HG02938 (cell line): ENCODE data around the gene RXYLT1.
"Not testable (repeated sequence)": the region's sequence is repeated elsewhere in the genome, so short reads cannot be mapped to it uniquely, and the experiment has no call there.

Source experiments
- ATAC-seq: cut with Tn5 transposase; IDR thresholded peaks from one replicate; pipeline ENCODE4 v1.9.1; 2021; ENCODE audit warnings: mild to moderate bottlenecking, moderate library complexity; ENCODE audit not compliant: unreplicated experiment

RXYLT1 gene

DNA sequence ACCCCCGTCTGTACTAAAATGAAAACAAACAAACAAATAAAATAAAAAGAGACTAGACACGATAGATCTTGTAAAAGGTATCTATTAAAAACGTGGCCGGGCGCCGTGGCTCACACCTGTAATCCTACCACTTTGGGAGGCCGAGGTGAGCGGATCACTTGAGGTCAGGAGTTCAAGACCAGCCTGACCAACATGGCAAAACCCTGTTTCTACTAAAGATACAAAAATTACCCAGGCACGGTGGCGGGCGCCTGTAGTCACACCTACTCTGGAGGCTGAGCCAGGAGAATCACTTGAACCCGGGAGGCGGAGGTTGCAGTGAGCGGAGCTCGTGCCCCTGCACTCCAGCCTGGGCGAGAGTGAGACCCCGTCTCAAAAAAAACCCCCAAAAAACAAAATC, 63.0 kb downstream of the RXYLT1 start:
- ATAC-seq = not testable (repeated sequence)

DNA sequence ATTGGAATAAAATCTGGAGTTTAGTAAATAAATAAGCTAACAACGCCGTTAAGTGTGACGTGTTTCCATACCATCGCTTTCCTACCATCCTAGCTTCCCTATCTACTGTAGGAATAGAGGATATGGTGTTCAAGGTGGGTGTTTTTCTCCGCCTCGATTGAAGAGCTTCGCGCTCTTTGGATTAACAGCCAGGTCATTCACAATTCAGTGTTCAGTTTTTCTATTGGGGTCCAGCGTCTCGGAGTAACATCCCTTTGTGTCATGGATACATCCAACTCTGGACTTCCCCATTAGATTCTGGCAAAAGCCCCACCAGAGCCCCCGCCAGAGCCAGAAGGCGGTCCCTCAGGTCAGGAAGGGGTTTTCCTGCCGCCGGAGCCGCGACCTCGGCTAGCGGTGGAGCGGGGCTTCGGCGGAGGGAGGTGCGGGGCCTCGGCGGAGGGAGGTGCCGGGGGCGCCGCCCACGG, 63.6 kb downstream of the RXYLT1 start:
- ATAC-seq = no peak

DNA sequence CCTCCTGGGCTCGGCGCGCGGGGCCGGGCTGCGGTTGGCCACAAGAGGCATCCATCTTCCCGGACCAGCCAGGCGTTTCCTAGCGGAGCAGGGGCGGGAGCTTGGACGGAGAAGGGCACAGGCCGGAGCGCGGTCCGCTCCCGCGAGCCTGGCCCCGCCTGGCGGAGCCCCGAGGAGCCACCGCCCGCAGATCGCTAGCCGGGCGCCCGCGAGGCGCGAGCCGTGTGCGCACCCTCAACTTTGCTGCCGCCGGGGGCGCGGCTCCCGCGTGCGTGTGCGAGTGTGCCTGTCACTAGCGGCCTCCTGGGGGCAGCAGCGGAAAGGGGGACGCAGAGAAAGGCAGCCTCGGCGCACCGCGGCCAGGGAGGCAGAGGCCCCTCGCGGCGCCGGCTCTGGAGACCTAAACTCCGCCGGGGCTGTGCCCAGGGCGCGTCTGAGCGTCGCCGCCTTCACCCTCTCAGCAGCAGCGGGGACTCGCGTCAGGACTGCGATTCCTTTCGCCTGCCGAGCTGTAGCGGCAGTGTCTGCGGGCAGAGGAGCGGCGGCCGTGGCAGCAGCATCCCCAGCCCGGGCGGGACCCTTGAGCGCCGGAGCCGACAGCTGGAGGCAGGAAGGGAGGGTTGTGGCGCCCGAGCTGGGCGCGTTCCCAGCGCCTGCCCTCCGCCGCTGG, 64.1 kb downstream of the RXYLT1 start:
- ATAC-seq = peak; percentile 92

DNA sequence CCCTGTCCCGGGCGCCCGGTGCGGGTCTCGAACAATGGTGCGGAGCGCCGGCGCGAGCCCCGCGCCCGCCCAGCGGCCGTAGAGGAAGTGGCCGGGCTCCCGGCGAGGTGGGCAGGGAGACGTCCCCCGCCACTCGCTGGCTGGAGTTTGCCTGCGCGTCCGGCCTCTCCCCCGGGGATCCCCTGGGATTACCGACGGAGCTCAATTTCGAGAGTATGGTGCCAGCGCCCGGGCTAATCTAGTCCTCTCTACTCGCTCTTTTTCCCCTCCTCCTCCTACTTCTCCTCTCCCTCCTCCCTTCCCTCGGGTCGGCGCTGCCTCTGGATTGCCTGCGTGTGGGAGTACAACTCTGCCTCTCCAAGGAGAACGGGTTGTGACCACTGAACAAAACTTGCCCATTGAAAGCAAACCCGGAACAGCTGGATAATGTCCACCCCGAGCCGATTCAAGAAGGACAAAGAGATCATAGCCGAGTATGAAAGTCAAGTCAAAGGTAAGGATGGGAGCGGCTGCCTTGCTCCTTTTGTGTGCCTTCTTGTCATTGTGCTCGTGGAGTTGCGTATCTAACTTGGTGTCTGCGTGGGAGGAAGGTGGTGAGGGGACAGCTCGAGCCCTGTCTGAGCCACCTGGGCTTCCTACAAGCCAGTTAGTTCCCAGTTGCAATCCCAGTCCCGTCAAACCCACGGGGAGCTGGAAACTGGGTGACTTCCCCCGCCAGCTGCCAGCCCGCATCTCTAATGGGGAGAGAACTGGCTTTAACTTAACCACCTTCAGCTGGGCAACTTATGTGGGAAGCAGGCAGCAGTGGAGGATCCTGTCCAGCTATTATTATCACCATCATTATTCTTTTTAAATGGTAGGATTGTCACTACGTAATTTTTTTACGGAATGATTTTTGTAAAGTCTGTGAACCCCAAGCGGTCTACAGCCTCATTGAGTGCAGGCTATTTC, 65.0 kb downstream of the RXYLT1 start, which contains the start of gene SRGAP1:
TSS of gene SRGAP1 (plus strand) at position 310 of the 951 bp plus-strand sequence. CDS start at position 427, 117 bp downstream.
- ATAC-seq = peak; percentile 29

DNA sequence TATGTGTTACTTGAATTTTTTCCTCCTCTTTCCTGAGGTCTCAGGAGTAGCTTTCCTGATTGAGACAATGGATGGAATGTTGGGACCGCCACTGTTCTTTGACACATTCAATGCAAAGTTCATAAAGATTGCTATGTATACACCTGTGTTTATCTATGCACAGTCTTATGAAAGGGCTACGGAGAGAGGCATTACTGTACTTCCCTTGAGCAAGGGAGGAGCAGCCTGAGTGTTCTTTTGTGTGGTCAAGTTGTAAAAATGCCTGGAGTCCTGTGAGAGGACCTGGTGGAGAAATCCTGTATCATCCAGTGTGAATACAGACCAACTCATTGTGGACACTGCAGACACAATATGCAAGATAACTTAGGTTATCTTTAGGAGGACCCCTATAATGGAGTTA, 66.0 kb downstream of the RXYLT1 start:
- ATAC-seq = no peak

DNA sequence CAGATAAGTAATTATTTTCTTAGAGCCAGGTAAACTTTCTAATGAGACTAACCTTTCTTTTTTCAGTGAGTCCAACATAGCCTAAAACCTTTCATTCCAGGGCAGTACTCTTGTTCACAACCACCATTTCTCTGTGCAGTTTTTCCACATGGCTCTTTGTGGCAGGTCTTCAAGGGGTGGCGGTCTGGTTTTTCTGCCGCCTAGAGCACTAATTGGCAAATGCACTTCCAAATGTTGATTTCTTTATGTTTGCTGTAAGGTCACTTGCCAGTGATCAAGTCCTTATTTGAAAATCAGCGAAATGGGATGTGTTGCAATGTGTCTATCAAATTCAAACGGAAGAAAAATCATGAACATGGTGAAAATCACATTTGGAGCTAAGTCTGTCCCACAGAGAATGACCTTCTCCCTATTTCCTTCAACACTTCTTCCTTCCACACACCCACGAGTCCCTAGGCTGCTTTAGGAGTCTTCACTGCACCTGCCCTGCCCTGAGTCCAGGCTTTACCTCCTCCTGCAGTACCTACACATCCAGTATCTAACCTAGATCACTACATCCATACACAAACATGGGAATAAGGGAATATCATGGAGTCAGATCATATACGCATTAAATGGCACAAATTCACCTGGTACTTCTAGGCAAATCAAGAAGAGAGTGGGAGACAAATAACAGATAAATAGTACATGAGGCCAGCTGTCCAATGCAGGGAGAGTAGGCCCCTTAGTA, 66.7 kb downstream of the RXYLT1 start:
- no peak for ATAC-seq

DNA sequence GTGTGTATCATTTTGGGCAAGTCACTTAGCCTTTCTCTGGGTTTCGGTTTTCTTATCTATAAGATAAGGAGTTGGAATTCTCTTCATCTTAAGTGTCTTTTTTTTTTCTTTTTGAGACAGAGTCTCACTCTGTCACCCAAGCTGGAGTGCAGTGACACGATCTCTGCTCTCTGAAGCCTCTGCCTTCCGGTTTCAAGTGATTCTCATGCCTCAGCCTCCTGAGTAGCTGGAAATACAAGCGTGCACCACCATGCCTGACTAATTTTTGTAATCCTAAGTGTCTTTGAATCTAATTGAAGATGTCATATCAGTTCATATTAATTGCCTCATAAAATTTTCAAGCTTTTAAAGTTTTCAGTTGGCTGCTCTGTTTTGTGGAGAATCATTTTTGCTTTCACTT, 68.7 kb downstream of the RXYLT1 start:
- no peak for ATAC-seq

DNA sequence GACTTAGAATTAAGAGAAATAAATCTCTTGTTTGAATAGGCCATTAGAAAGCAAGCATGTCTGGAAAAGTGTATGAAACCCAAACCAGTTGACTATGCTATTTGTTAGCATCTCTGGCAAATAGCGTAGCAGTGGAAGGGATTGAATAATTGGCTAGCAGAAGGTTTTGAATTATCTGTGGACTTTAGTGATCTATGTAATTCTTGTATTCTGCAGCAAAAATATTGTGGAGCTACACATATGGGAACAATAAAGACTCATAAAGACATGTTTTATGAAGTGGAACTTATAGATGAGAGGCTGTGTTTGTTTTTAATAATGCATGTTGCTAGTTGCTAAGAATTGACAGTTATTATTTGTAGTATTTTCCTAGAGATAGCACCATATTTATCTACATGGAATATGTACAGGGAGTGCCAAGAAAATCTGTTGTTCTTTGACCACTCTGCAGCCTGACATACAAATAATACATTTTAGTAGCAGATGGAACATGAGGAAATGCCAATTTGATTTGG, 69.5 kb downstream of the RXYLT1 start:
- no peak for ATAC-seq

DNA sequence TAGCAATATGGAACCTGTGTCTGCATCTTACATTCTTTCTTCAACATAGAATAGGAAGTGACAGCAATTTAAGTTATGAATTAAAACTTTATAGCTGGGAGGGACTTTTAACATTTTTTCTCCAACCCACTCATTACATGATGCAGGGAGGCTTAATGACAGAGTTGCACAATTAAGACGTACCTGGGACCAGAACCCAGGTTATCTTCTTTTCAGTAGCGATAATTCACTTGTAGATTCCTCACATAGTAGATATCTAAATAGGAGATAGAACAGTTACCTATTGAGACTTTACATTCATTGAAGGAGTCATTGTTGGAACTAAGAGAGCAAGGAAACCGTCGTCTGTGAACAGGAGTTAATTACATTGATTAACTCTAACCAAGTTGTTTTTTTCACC, 69.9 kb downstream of the RXYLT1 start:
- no peak for ATAC-seq

DNA sequence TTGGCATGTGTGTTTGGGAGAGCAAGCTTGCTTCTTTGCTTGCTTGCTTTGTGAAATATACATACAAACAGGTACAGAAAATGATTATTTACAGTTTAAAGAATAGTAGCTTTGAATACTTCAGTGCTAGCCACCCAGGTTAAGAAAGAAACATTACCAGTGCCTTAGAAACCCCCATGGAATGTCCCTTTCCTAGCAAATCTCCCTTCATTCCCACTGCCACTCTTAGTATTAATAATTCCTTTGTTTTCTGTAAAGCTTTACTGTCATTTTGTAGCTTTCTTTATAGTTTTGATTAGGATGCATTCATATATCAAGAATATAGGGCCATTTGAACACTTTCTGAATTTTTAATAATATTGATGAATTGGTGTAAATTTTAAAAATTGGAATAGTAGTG, 74.3 kb downstream of the RXYLT1 start:
- no peak for ATAC-seq

DNA sequence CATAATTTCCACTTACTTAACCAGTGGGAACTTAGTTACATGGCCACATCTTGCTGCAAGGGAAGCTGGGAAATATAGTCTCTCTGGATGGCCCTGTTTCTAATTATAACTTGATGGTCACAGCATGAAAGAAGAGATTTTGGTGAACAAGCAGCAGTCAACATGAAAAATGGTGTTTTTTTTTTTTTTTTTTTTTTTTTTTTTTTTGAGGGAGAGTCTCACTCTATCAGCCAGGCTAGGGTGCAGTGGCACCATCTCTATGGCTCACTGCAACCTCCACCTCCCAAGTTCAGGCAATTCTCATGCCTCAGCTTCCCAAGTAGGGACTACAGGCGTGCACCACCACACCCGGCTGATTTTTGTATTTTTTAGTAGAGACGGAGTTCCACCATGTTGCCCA, 75.6 kb downstream of the RXYLT1 start:
- no peak for ATAC-seq

DNA sequence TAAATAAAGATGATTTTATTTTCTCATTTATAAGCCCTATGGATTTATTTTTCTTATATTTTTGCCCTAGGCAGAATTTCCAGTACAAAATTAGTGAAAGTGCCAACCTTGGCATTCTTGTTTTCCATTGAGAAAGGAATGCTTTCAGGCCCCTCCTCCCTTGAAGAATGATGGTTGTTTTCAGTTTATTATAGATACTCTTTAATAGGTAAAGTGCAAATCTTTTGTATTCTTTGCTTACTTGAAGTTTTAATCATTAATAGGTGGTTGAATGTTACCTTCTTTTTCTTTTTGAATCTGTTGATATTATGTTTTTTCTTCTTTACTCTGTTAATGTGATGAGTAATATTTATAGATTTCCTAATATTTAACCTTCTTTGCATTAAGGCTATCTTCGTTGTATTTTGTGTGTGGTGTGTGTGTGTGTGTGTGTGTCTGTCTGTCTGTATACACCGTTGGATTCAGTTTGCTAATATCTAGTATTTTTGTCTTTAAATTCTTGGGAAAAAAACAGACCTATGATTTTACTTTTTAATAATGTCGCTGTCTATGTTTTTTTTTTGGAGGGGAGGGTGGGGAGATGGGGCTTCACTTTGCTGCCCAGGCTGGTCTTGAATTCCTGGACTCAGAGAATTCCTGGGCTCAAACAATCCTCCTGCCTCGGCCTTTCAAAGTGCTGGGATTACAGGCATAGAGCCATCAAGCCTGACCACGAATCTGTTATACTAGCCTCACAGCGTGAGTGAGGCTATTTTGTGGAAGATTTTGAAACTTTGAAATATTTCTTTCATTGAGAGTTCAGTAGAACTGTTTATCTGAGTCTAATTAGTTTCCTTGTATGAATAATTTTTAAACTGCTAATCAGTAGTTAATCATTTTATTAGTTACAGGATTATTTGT, 78.3 kb downstream of the RXYLT1 start:
- no peak for ATAC-seq
